Occipital lobe (tissue), 2 donors: ENCODE measurements around the gene HSPH1. TPM values are rescaled to one million over a fixed set of nuclear protein-coding genes. Genes with fewer than 3 reads are reported as not detected.
"Not testable (repeated sequence)": the region's sequence is repeated elsewhere in the genome, so short reads cannot be mapped to it uniquely, and the experiment has no call there.

Source experiments
- DNase-seq: peaks from one replicate; lab custom pipeline; 2025; lab: John Stamatoyannopoulos, UW
- total RNA-seq: library from RNA; depleted of rRNA; stranded (reverse); fragments of >200 nt; gene quantifications from one replicate; pipeline ENCODE4 v1.2.3, GENCODE V29; 2014

HSPH1 gene
- total RNA-seq, 1 donor from 2014 or later: 95.0 TPM

GRCh38 chr13:31131470-31131961 is 30.2 kb downstream of the HSPH1 start:
- no peak for DNase-seq

DNA sequence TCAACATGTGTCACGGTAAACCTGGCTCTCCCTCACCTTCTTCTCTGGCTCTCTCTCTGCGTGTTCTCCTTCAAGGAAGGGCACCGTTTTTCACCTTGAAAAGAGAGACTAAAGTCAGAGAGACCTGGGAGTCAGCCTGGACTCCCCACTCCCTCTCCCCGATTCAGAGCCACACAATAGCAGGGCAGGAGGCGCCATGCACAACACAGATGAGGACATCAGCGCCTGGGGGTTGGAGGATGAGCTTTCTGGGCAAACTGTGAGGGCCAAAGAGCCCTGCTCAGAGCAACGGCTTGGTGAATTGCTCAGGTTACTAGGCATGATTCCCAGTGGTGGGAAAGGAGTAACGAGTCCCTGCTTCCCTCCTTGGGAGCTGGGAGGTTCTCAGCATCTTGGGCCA is 32.3 kb downstream of the HSPH1 start:
- DNase-seq: no peak

GRCh38 chr13:31124204-31124603 is 37.5 kb downstream of the HSPH1 start:
- no peak for DNase-seq

DNA sequence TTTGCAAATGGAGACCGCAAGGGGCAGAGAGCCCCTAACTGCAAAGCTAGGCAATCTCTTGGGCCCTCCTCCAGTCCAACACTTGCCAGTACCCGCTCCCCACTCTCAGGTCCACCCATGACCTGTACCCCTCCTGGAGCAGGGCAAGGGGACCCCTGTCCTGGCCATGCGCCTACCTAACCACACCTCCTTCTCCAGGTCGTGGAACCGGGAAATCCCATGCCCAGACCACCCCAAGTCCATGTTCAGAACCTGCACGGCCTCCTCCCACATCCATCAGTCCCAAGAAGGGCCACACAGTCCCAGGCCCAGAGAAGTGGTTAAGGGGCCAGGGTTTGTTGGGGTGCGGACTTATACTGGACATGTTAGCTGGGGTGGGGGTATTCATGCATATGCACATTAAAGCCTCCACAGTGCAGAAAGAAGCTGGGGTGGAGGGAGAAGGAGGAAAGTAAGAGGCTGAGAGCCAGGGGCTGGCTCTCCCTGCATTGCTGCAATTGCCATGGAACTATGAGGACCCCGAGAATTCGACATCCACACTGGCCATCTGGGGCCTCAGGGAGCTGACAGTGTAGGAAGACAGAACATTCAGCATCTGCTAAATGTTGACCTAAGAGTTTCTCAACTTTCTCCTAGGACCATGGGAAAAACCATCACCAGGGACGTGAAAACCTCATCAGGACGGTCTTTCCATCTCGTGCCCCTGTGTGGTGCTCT is 39.0 kb downstream of the HSPH1 start:
- no peak for DNase-seq

- no peak for DNase-seq
These were observed 39.6 kb downstream of the HSPH1 start for GRCh38 chr13:31122143-31122542.

DNA sequence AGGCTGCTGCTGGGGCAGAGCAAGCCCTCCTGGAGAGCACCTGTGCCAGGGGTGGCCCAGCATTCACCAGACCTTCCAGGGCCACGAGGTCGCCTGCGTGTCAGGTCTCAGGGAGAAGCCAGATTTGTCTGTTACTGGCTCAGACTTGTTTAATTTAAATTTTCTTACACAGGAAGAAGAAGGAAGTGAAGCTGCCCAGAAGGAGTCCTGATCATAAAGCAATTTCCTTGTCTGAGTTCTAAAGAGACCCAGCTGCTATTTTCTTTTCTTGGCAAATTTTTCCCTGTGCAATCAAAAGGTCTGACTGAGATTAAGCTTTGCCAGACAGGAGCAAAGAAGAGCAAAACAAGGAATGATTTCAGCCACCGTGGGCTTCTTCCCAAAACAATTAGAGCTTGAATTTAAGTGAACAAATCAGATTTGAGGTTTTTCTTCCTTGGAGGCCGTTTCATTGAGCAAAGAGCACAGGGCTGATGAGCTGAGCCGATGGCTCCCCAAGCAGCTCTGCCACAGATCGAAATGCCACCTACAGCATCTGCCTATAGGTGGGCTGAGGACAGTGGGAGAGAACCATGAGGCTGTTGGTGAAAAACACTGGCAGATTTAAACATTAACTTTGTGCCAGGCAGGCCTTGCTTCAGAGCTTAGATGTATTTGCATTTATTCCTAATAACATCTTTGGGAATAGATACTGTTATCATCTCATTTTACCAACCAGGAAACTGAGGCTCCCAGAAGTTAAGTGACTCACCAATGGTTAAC is 40.1 kb downstream of the HSPH1 start:
- DNase-seq: no peak

GRCh38 chr13:31119966-31120700 is 41.6 kb downstream of the HSPH1 start:
- DNase-seq: no peak

- DNase-seq: no peak
These were observed 42.2 kb downstream of the HSPH1 start for GRCh38 chr13:31119526-31119925.

DNA sequence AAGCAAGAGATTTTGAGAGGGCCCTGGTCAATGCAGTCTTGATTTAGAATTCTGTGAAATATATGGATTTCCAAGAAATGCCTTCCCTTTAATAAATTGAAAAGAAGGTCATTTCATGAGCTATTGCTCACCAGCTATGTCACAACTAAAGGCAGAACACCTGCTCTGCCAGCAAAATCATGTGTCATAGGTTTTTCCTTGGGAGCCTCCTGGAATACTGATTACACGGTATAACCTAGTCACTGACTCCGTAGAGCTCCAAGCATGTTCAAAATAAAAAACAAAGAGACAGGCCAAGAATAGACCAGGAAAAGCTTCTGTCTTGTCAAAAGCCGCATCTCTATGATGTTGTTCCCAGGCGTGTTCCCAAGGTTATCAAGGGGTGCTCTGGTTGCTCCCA is 45.5 kb downstream of the HSPH1 start:
- DNase-seq: no peak

DNA sequence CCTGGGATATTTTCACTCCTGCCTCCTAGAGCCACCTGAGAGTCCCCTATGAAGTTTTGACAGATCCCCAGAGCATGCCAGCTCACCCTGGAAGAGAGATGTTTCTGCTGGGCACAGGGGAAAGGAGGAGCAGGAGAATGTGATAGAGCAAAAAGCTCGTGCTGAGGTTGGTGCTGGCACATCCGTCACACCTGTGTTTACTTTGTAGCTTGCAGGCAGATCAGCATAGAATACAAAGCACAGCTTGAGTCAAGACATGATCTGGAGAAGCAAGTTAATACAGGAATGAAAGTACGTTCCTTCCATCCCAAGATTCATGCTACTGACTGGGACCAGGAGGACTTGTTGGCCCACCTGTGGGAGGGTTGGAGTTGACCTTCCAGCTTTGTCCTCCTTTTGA is 46.1 kb downstream of the HSPH1 start:
- DNase-seq: no peak

DNA sequence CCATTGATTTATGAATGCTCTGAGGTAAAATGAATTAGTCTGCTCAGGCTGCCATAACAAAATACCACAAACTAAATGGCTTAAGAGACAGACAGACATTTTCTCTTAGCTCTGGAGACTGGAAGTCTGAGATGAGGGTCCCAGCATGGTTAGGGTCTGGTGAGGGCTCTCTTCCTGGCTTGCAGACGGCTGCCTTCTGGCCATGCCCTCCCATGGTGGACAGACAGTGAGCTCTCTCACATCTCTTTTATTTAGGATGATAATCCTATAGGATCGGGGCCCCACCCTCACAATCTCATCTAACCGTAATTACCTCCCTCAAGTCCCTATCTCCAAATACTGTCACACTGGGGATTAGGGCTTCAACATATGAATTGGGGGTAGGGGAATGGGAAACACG is 47.1 kb downstream of the HSPH1 start:
- no peak for DNase-seq

- DNase-seq: no peak
These were observed 50.6 kb downstream of the HSPH1 start for GRCh38 chr13:31111136-31111535.

DNA sequence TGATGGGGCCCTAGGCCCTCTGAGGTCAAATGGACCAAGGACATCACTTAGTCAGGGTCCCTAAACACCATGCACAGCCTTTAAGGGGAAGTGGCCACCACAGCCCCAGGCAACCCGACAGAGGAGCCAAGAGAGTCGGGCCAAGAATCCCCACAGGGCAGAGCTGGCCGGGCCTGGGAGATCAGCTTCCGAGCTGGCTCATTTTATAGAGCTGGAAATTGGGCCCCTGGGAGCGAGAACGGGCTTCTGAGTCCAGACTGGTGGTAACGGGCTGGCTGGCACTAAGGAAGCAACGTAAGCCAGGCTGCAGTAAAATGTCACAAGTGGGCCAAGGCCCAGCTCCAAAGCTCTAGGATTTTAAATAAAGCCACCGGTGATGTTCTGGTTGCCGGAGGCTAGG is 51.1 kb downstream of the HSPH1 start:
- DNase-seq: no peak

GRCh38 chr13:31110169-31110568 is 51.5 kb downstream of the HSPH1 start:
- no peak for DNase-seq

DNA sequence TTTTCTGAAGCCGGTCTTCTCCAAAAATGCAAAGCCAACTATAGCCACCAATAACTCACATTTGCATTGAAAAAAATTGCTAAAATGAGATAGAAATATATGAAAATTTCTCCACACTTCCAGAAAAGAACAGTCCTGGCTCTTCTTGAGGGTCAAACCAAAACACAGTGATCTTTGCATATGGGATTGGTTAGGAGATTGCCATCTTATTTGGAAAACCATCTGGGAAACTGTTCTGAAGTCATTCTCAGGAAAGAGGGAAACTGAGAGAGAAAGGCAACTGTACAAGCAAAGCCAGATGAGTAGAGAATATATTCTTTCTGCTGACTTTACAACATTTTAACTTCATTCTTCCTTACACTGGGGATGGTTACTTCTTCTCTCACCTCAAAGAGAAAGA is 54.6 kb downstream of the HSPH1 start:
- DNase-seq: no peak

DNA sequence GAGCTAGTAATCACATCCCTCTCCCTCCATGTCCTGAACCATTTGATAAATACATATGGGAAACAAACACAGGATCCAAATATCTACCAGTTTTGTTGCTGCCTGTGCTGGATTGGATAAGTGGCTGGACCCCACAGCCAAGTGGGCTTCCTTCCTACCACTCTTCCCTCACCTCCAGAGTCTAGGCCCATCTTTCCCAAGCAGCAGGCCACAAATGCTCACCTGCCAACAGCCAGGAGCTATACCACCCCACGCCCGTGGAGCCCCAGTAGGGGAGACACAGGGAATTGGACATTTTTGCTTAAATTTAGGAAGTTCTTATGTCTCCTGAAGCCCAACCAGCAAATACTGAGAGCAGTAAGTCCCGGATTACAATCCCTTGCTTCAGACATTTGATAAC is 55.8 kb downstream of the HSPH1 start:
- no peak for DNase-seq

DNA sequence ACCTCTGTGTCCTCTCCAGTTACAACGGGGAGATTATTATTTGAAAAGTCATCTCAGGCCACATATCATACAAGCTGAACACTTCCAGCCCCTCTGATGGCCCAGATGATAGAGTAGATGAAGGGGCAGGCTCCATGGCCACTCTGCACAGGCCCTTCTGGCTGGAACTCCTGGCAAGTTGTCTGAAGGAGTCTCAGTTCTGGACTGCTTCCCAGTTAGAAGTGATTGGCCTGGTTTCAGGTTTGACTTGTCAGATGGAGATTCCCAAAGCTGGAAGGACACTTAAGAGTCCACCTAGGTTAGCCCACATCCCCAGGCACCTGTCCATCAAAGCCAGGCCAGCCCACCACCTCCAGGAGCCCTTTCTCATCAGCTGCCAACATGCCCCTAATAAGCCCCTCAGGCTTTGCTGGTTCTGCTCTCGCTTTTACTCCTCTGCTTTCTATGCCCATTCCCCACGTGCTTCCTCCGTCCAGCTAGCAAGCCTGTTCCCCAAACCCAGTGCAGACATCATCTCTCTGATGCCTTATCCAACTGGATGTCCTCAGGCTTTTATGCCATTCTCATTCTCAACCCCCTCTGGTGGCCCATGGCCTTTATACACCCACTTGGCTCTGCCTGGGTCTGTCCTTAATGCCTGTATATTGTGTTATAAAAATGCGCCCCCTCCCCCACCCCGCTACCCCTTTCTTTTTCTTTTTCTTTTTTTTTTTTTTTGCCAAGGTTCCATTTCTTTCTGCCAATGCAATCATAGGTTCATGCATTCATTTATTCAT is 56.5 kb downstream of the HSPH1 start:
- DNase-seq: no peak

DNA sequence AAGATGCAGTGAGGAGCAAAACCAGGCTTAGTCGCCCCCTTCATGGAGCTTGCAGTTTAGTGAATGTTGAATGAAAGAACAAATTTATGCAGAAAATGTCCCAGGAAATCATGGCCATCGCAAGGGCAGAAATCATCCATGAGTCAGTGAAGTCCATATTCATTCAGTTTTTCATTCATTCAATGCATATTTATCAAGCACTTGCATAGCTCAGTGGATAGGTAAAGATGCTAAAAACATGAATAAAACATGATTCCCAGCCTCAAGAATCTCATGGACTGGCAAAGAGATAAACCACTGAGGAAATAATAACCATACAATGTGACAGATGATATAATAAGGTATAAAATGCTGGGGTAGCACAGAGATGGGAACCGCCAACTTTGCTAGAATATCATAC is 58.8 kb downstream of the HSPH1 start:
- no peak for DNase-seq

GRCh38 chr13:31101472-31102170 is 60.1 kb downstream of the HSPH1 start:
- no peak for DNase-seq

GRCh38 chr13:31100721-31101120 is 61.0 kb downstream of the HSPH1 start:
- DNase-seq: no peak

GRCh38 chr13:31097911-31098434 is 63.7 kb downstream of the HSPH1 start:
- DNase-seq: not testable (repeated sequence)
